Measurements from ENCODE around the gene SMURF2.
A peak's percentile ranks its signal among the peaks of the same experiment; 100 is the strongest.

SMURF2 gene

DNA sequence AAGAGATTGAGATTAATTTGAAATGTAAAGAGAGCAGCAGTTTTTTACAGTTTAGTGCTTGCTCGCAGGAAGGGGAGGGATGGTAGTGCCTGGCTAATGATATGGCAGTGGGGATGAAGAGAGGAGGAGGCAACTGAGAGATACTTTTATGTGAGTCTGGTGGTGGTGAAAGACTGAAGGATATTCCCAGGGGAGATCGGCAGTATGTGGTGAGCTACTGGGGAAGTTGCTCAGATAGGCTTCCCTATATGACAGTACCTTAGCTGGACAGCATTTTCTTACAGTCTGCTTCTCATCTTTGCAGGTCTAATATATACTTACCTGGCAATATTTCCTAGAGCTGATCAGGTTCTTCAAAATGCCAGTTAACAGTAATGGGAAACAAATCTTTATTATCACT lies 146.7 kb downstream of the SMURF2 start:
- no peak overlapping the region for H3K27ac ChIP-seq
- TF ChIP-seq, protein P1, sequence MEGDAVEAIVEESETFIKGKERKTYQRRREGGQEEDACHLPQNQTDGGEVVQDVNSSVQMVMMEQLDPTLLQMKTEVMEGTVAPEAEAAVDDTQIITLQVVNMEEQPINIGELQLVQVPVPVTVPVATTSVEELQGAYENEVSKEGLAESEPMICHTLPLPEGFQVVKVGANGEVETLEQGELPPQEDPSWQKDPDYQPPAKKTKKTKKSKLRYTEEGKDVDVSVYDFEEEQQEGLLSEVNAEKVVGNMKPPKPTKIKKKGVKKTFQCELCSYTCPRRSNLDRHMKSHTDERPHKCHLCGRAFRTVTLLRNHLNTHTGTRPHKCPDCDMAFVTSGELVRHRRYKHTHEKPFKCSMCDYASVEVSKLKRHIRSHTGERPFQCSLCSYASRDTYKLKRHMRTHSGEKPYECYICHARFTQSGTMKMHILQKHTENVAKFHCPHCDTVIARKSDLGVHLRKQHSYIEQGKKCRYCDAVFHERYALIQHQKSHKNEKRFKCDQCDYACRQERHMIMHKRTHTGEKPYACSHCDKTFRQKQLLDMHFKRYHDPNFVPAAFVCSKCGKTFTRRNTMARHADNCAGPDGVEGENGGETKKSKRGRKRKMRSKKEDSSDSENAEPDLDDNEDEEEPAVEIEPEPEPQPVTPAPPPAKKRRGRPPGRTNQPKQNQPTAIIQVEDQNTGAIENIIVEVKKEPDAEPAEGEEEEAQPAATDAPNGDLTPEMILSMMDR (conservative IDR thresholded peaks at IDR 0.05): no peak
- no peak for TF ChIP-seq ZFX (IDR thresholded peaks at IDR 0.05)

DNA sequence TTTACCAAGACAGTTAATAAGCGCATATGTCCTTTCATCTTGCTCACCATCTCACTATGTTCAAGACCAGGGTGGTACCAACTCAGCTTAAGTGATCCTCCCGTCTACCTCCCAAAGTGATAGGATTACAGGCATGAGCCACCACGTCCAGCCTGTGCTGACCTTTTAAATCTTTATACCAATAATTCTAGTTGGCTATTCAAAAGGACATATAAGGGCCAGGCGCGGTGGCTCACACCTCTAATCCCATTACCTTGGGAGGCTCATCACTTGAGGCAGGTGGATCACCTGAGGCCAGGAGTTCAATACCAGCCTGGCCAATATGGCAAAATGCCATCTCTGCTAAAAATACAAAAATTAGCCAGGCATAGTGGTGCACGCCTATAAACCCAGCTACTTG lies 152.9 kb downstream of the SMURF2 start:
- no peak for TF ChIP-seq ZFX (IDR thresholded peaks at IDR 0.05)
- TF ChIP-seq, protein P1 (conservative IDR thresholded peaks at IDR 0.05): no peak
- H3K27ac ChIP-seq: no peak overlapping the region

DNA sequence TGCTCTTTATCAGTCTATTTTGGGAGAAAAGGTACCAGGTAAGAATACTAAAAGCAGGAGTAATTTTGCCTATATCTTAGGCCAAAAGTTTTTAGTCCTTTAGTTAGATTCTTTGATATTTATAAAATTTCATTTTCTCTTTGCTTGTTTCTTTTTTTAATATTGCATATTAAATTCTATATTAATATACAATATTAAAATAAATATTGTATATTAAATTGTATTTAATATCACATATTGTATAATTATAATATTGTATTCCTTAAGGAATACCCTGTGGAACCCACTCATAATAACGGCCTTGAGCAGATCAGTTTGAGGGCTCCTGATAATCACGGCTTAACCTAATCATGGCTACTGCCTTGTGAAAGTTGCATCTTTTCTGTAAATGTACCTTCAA lies 153.4 kb downstream of the SMURF2 start:
- H3K27ac ChIP-seq: no peak overlapping the region
- TF ChIP-seq, protein P1 (conservative IDR thresholded peaks at IDR 0.05): no peak
- TF ChIP-seq ZFX (IDR thresholded peaks at IDR 0.05): no peak

DNA sequence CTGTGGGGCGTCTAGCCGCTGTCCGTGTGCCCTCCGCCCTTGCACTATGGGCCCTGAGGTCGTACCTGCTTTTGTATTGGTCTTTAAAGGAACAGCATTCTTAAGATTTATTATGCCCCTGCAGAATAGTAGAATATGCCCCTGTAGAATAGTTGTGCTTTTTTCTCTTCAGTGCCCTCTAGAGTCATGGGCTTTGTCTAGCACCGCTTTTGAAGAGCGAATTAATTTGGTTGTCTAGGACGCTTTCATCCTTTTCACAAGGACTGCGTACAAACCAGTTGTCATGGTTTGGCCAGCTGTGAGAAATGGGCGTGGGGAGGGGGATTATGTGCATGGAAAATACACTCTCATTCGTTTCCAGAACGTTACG lies 154.7 kb downstream of the SMURF2 start:
- H3K27ac ChIP-seq: peak overlapping the region; percentile 98
- TF ChIP-seq, protein P1 (conservative IDR thresholded peaks at IDR 0.05): peak; percentile 75
- no peak for TF ChIP-seq ZFX (IDR thresholded peaks at IDR 0.05)

DNA sequence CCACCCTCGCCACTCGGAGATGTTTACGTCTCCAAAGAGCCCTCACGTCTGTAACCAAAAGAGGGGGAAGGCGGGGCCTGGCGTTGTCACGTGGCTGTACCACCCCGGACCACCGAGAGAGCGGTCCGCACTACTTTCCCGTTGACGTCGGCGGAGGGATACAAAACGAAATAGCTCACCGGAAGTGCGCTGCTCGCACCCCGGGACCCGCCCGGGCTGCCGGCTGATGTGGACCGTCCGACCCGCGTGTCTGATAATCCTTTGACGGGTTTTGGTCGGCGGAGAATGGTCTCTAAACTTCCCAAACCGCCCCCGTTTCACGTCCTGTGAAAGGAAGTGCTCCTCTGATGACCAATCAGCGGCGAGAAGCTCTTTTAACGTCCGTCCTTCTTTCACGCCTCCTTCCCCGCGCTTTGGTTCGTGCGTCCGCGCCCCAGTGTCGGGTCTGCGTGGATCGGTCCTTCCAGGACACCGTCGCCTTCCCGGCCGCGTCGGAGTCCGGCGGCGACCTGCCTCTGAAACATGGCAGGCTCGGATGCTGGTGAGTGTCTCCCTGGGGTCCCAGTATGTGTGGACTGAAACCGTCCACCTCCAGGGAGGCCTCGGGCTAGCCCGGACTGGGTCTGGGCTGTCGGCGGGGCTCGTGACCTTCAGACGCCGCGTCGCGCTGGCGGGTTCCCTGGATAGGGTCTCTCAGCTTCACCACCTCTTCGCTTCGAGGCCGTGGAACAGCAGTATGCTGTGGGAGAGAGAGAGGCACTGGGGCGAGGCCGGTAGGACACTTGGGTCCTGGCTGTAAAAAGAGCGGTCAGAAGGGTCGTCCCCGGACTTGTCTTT lies 155.3 kb downstream of the SMURF2 start, which contains the start of gene CEP95:
TSS of gene CEP95 (plus strand) at position 402 of the 837 bp plus-strand sequence. CDS start at position 523, 121 bp downstream.
- peak within 1 kb of the TSS; percentile 98 for H3K27ac ChIP-seq
- TF ChIP-seq, protein P1 (conservative IDR thresholded peaks at IDR 0.05): no peak
- no peak; the same call in 1 of the 2 replicates for TF ChIP-seq ZFX (IDR thresholded peaks at IDR 0.05)

DNA sequence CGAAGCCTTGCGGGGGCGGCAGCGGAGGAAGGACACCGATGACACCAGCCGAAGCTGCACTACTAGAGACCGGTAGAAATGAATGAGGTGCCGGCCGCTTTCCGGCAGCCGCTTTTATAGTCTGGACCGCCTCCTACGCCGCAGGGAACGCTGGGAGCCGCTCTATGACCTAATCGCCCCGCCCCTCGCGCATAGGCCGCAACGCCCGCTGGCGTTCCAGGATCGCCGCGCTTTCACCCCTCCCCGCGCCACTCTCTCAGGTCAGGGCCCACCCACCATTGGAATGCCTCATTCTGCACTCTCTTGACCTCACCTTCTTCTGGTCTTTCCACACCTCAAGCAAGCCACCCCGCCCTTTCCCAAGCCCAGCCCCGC lies 155.9 kb downstream of the SMURF2 start, which contains the start of gene DDX5:
TSS of gene DDX5 (minus strand) at position 89 of the 375 bp plus-strand sequence. CDS start 170 bp downstream, outside the sequence.
- peak within 1 kb of the TSS; percentile 98 for H3K27ac ChIP-seq
- TF ChIP-seq, protein P1 (conservative IDR thresholded peaks at IDR 0.05): no peak
- no peak for TF ChIP-seq ZFX (IDR thresholded peaks at IDR 0.05)

Data from C4-2B (cell line).